Stimulated activated CD8-positive, alpha-beta memory T cell treated with anti-CD3 and anti-CD28 coated beads, Interleukin-7, amount 100 ng/mL, for 1 hour (primary cell): ENCODE results near the gene TAP1.
A peak's percentile ranks its signal among the peaks of the same experiment; 100 is the strongest.

Experiments
- DNase-seq, 2 donors: peaks; one replicate each; pipeline ENCODE4 v3.0.0-alpha.2; 2020; ENCODE audit warnings: low read depth in 2 of 2

TAP1 gene

GRCh38 chr6:32860674-32861073 is 7.2 kb upstream of the TAP1 start:
- DNase-seq: no peak

GRCh38 chr6:32858194-32858593 is 4.7 kb upstream of the TAP1 start:
- DNase-seq: no peak

- no peak for DNase-seq
These were observed 3.8 kb upstream of the TAP1 start for GRCh38 chr6:32857156-32857891.

- no peak for DNase-seq
These were observed 2.1 kb upstream of the TAP1 start for GRCh38 chr6:32855467-32856174.

- no peak for DNase-seq
These were observed 1.1 kb upstream of the TAP1 start for GRCh38 chr6:32854376-32855178.

GRCh38 chr6:32852844-32853540 is 512 bp downstream of the TAP1 start:
- peak in 1 of 2 donors; percentile 33 for DNase-seq

GRCh38 chr6:32852018-32852843 is 1.3 kb downstream of the TAP1 start:
- no peak for DNase-seq

- no peak for DNase-seq
These were observed 2.5 kb downstream of the TAP1 start for GRCh38 chr6:32851025-32851424.

- DNase-seq: no peak
These were observed 4.4 kb downstream of the TAP1 start for GRCh38 chr6:32849126-32849525.

- DNase-seq: no peak
These were observed 5.7 kb downstream of the TAP1 start for GRCh38 chr6:32847795-32848194.

- DNase-seq: no peak
These were observed 6.5 kb downstream of the TAP1 start for GRCh38 chr6:32847004-32847403.

GRCh38 chr6:32845384-32845884 is 8.1 kb downstream of the TAP1 start:
- DNase-seq: peak in 1 of 2 donors; percentile 30

GRCh38 chr6:32844839-32845383 is 8.6 kb downstream of the TAP1 start:
- no peak for DNase-seq

GRCh38 chr6:32843979-32844838 is 9.3 kb downstream of the TAP1 start, which contains the start of gene PSMB8:
TSS of gene PSMB8 (minus strand) at chr6:32844047. CDS start at chr6:32843996, 51 bp downstream.
- DNase-seq: peak; percentile 98

- DNase-seq: no peak
These were observed 10.0 kb downstream of the TAP1 start for GRCh38 chr6:32843331-32843978.

- no peak for DNase-seq
These were observed 10.8 kb downstream of the TAP1 start for GRCh38 chr6:32842690-32843089.

GRCh38 chr6:32842021-32842650 is 11.4 kb downstream of the TAP1 start:
- no peak for DNase-seq

- no peak for DNase-seq
These were observed 12.8 kb downstream of the TAP1 start for GRCh38 chr6:32840604-32841246.
